Choroid plexus epithelial cell (primary cell): ENCODE data around the gene RGS12.

ENCODE experiments used
- DNase-seq: peaks from one replicate; pipeline ENCODE4 v3.0.0-alpha.2; 2010; ENCODE audit warnings: low read depth
- H3K4me3 ChIP-seq: 2 replicates; pipeline ENCODE4 v1.5.1; 2011; ENCODE audit warnings: low read depth, mild to moderate bottlenecking, control low read depth, low read length, moderate library complexity
- CTCF ChIP-seq: conservative IDR thresholded peaks from 2 replicates; pipeline ENCODE4 v1.5.1; 2011; ENCODE audit warnings: low read depth, mild to moderate bottlenecking, control low read depth, inconsistent platforms, low read length, moderate library complexity

Gene RGS12

GRCh38 chr4:3341760-3342159 lies 48.9 kb downstream of the RGS12 start:
- H3K4me3 ChIP-seq = no peak overlapping the region
- no peak for DNase-seq
- no peak for TF ChIP-seq CTCF

- peak overlapping the region; percentile 30 for H3K4me3 ChIP-seq
- no peak for TF ChIP-seq CTCF
- peak; percentile 76 for DNase-seq
Observed at GRCh38 chr4:3342182-3342854, 49.5 kb downstream of the RGS12 start.
